HCT116 (cell line): ENCODE data around the gene OR52A5. TPM values are rescaled to one million over a fixed set of nuclear protein-coding genes. Genes with fewer than 3 reads are reported as not detected.
"Not testable (repeated sequence)": the region's sequence is repeated elsewhere in the genome, so short reads cannot be mapped to it uniquely, and the experiment has no call there.

Source experiments
- ATAC-seq: fragments of 200-7000 bp; cut with Tn5 transposase; 2 replicates; pipeline ENCODE4 v1.9.1; 2020; ENCODE audit warnings: mild to moderate bottlenecking, moderate library complexity
- BruUV-seq: library from RNA; stranded (reverse); fragments of 400-500 nt; replicated peaks from 2 replicates; lab custom pipeline; 2021; lab: Mats Ljungman, UMichigan
- CTCF ChIA-PET: fragments of 300-600 bp; sonication (Branson Sonifier 250); formaldehyde crosslinking; loops from one replicate; lab custom pipeline; 2021; ENCODE audit warnings: antibody characterized with exemption; lab: Charles Lee
- POLR2A ChIA-PET: fragments of 300-600, 350-600 bp; sonication (Branson Sonifier 250); formaldehyde crosslinking; loops from one replicate; lab custom pipeline; 2021; ENCODE audit warnings: antibody characterized with exemption; lab: Charles Lee
- RAD21 ChIA-PET, 2 experiments: fragments of 300-600 bp; sonication (Branson Sonifier 250); formaldehyde crosslinking; loops; one replicate each; lab custom pipeline; 2023; ENCODE audit warnings: low total read pairs in 2 of 2; ENCODE audit not compliant: uncharacterized antibody in 2 of 2, unreplicated experiment in 2 of 2, low non-redundant PET in 1 of 2; lab: Charles Lee
- DNase-seq: peaks from one replicate; pipeline ENCODE4 v3.0.0-alpha.2; 2010; ENCODE audit warnings: low read depth, low spot score
- H2AFZ ChIP-seq: fragments of 200-600 bp; shearing (Covaris generic), sonication (generic); 2 replicates; pipeline ENCODE4 v1.6.1; 2017; ENCODE audit warnings: low read depth, mixed run types, mixed read lengths, antibody characterized with exemption, low read length; ENCODE audit not compliant: poor library complexity, severe bottlenecking
- H3K27ac ChIP-seq: 2 replicates; pipeline ENCODE4 v1.5.1; 2012; ENCODE audit warnings: low read depth, low read length
- H3K27me3 ChIP-seq: fragments of 200-600 bp; sonication (generic); 2 replicates; pipeline ENCODE4 v1.6.1; 2016; ENCODE audit warnings: mixed run types, low read length, mixed read lengths; ENCODE audit not compliant: insufficient read depth
- H3K36me3 ChIP-seq, 2 experiments: fragments of 200-500 bp in 1 of 2; fragments of 200-600 bp in 1 of 2; sonication (Bioruptor generic) in 1 of 2; sonication (generic) in 1 of 2; 2 replicates each; pipeline versions ENCODE4 v1.5.1 to v1.6.1; 2014 to 2016; ENCODE audit warnings: low read length in 2 of 2, inconsistent platforms in 1 of 2, mixed read lengths in 1 of 2, mixed run types in 1 of 2; ENCODE audit not compliant: insufficient read depth in 2 of 2, control insufficient read depth in 1 of 2
- H3K4me1 ChIP-seq, 2 experiments: fragments of 200-600 bp in 1 of 2; sonication (generic) in 1 of 2; 2 replicates each; pipeline versions ENCODE4 v1.5.1 to v1.6.1; 2012 to 2017; ENCODE audit warnings: low read length in 2 of 2, inconsistent platforms in 1 of 2, mild to moderate bottlenecking in 1 of 2, mixed read lengths in 1 of 2, mixed run types in 1 of 2, moderate library complexity in 1 of 2; ENCODE audit not compliant: insufficient read depth in 2 of 2, control insufficient read depth in 1 of 2
- H3K4me2 ChIP-seq: fragments of 200-600 bp; sonication (generic); 2 replicates; pipeline ENCODE4 v1.6.1; 2017; ENCODE audit warnings: mixed run types, low read length, mixed read lengths
- H3K4me3 ChIP-seq, 2 experiments: fragments of 200-600 bp in 1 of 2; sonication (generic) in 1 of 2; replicated peaks in 1 of 2; 2 replicates each; pipeline ENCODE4 v1.5.1; 2011 to 2016; ENCODE audit warnings: low read length in 2 of 2, control low read depth in 1 of 2, low read depth in 1 of 2, mild to moderate bottlenecking in 1 of 2, mixed read lengths in 1 of 2, mixed run types in 1 of 2
- H3K79me2 ChIP-seq: fragments of 200-600 bp; sonication (generic); 2 replicates; pipeline ENCODE4 v1.6.1; 2017; ENCODE audit warnings: mild to moderate bottlenecking, mixed run types, low read length, moderate library complexity, mixed read lengths; ENCODE audit not compliant: insufficient read depth
- H3K9ac ChIP-seq: fragments of 200-600 bp; sonication (generic); 2 replicates; pipeline ENCODE4 v1.6.1; 2016; ENCODE audit warnings: low read length, mixed read lengths
- H3K9me2 ChIP-seq: fragments of 200-600 bp; sonication (generic), shearing (Covaris generic); 2 replicates; pipeline ENCODE4 v1.6.1; 2017; ENCODE audit warnings: mixed run types, mild to moderate bottlenecking, moderate library complexity; ENCODE audit not compliant: insufficient read depth
- H3K9me3 ChIP-seq, 2 experiments: fragments of 200-500 bp in 1 of 2; fragments of 200-600 bp in 1 of 2; sonication (Bioruptor generic) in 1 of 2; sonication (generic) in 1 of 2; 2 replicates each; pipeline ENCODE4 v1.6.1; 2014 to 2017; ENCODE audit warnings: low read length in 2 of 2, mixed read lengths in 2 of 2, inconsistent platforms in 1 of 2, low read depth in 1 of 2, mild to moderate bottlenecking in 1 of 2, mixed run types in 1 of 2, moderate library complexity in 1 of 2; ENCODE audit not compliant: control insufficient read depth in 1 of 2, insufficient read depth in 1 of 2
- H4K20me1 ChIP-seq: fragments of 200-600 bp; sonication (generic), shearing (Covaris generic); 2 replicates; pipeline ENCODE4 v1.6.1; 2017; ENCODE audit warnings: mixed run types, mild to moderate bottlenecking, moderate library complexity; ENCODE audit not compliant: insufficient read depth
- intact Hi-C: fragments of 100-400 bp; cut with micrococcal nuclease; formaldehyde crosslinking; loops from 2 replicates; pipeline ENCODE4 v1.10.0; 2022
- total RNA-seq: library from RNA; stranded (reverse); gene quantifications from one replicate; pipeline ENCODE4 v1.2.1, GENCODE V29; 2021; ENCODE audit not compliant: unreplicated experiment

OR52A5 gene
- total RNA-seq, 1 experiment from 2014 or later: not detected

DNA sequence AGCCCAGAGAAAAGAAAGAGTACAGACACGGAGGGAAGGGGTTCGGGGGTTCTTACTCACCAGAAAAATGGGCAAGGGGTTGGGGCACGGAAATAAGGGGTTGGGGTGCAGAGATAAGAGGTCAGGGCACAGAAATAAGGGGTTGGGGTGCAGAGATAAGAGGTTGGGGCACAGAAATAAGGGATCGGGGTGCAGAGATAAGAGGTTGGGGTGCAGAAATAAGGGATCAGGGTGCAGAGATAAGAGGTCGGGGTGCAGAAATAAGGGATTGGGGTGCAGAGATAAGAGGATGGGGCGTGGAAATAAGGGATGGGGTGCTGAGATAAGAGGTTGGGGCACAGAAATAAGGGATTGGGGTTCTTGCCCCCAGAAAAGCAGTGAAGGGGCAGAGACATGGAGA is 26.7 kb upstream of the OR52A5 start:
- H3K9ac ChIP-seq, H3K4me1 ChIP-seq, ATAC-seq, CTCF ChIA-PET, intact Hi-C loops, H3K27ac ChIP-seq, POLR2A ChIA-PET, H3K4me2 ChIP-seq, H4K20me1 ChIP-seq, H3K79me2 ChIP-seq, H3K4me3 ChIP-seq, H3K9me2 ChIP-seq, RAD21 ChIA-PET, DNase-seq, H2AFZ ChIP-seq, H3K9me3 ChIP-seq, H3K36me3 ChIP-seq, BruUV-seq: not testable (repeated sequence)
- peaks cover 19% of the 10 kb centered on the region for H3K27me3 ChIP-seq

DNA sequence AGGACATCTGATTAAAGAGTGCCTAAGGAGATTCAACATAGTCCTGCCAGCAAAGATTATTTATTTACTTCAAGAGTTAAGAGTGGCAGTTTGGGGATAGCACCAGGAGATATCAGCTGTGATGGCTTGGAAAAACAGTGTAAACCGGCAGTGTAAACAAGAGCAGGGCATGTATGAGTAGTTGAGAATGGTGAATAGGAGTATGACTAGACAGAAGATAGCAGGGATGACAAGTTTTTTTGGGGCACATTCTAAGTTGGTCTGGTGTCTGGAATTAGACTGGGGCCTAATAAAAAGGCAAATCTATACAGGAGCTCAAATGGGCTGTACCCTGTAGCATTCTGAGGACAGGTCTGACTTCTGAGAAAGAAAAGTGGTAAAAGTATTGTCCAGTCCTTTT is 22.9 kb upstream of the OR52A5 start:
- not testable (repeated sequence) for H3K9me2 ChIP-seq

DNA sequence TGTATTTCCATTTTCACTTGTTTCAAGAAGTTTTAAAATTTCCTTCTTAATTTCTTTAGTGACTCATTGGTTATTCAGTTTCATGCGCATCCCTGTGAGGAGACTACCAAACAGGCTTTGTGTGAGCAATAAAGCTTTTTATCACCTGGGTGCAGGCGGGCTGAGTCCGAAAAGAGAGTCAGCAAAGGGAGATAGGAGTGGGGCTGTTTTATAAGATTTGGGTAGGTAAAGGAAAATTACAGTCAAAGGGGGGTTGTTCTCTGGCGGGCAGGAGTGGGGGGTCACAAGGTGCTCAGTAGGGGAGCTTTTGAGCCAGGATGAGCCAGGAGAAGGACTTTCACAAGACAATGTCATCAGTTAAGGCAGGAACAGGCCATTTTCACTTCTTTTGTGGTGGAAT is 22.1 kb upstream of the OR52A5 start:
- peaks cover 30% of the 10 kb centered on the region for H3K27me3 ChIP-seq
- H3K4me3 ChIP-seq, POLR2A ChIA-PET, H3K4me1 ChIP-seq, H2AFZ ChIP-seq, CTCF ChIA-PET, ATAC-seq, H3K27ac ChIP-seq, RAD21 ChIA-PET, H4K20me1 ChIP-seq, H3K79me2 ChIP-seq, intact Hi-C loops, DNase-seq, H3K4me2 ChIP-seq, H3K9me2 ChIP-seq, H3K36me3 ChIP-seq, H3K9me3 ChIP-seq, H3K9ac ChIP-seq, BruUV-seq: not testable (repeated sequence)

More for the DNA sequence above, 22.9 kb upstream of the OR52A5 start:
- H4K20me1 ChIP-seq, RAD21 ChIA-PET, DNase-seq, H3K4me3 ChIP-seq, ATAC-seq, H3K27ac ChIP-seq, H3K9ac ChIP-seq, POLR2A ChIA-PET, H2AFZ ChIP-seq, intact Hi-C loops, BruUV-seq, H3K36me3 ChIP-seq, CTCF ChIA-PET, H3K79me2 ChIP-seq, H3K9me3 ChIP-seq, H3K4me1 ChIP-seq, H3K4me2 ChIP-seq: not testable (repeated sequence)
- H3K27me3 ChIP-seq: peaks cover 27% of the 10 kb centered on the region
